H9 (cell line): ENCODE measurements around the gene TMTC2. TPM values are rescaled to one million over a fixed set of nuclear protein-coding genes. Genes with fewer than 3 reads are reported as not detected.

ENCODE experiments used
- DNase-seq: peaks from one replicate; pipeline ENCODE4 v3.0.0-alpha.2; 2017
- H2AFZ ChIP-seq: one replicate; pipeline ENCODE4 v1.6.1; 2013; ENCODE audit warnings: mild to moderate bottlenecking, low read length, control low read depth, moderate library complexity
- H2AK5ac ChIP-seq: 2 replicates; pipeline ENCODE4 v1.6.1; 2013; ENCODE audit warnings: low read length, control low read depth, mixed read lengths; ENCODE audit not compliant: insufficient read length
- H2BK120ac ChIP-seq: one replicate; pipeline ENCODE4 v1.6.1; 2013; ENCODE audit warnings: low read depth, mild to moderate bottlenecking, low read length, control low read depth, inconsistent platforms; ENCODE audit not compliant: poor library complexity, severe bottlenecking
- H2BK12ac ChIP-seq: 2 replicates; pipeline ENCODE4 v1.6.1; 2013; ENCODE audit warnings: low read length, control low read depth, mixed read lengths, low read depth; ENCODE audit not compliant: insufficient read length
- H2BK15ac ChIP-seq: 2 replicates; pipeline ENCODE4 v1.6.1; 2013; ENCODE audit warnings: low read depth, low read length, control low read depth
- H2BK20ac ChIP-seq: one replicate; pipeline ENCODE4 v1.6.1; 2013; ENCODE audit warnings: low read depth, mild to moderate bottlenecking, low read length, control low read depth, inconsistent platforms; ENCODE audit not compliant: poor library complexity, severe bottlenecking
- H2BK5ac ChIP-seq: 2 replicates; pipeline ENCODE4 v1.6.1; 2013; ENCODE audit warnings: low read length, control low read depth, mixed read lengths; ENCODE audit not compliant: insufficient read length
- H3K14ac ChIP-seq: 2 replicates; pipeline ENCODE4 v1.6.1; 2013; ENCODE audit warnings: low read length, control low read depth; ENCODE audit not compliant: insufficient read depth
- H3K18ac ChIP-seq: 2 replicates; pipeline ENCODE4 v1.6.1; 2013; ENCODE audit warnings: low read depth, mild to moderate bottlenecking, mixed read lengths, low read length, control low read depth; ENCODE audit not compliant: insufficient read length
- H3K23ac ChIP-seq: 2 replicates; pipeline ENCODE4 v1.6.1; 2013; ENCODE audit warnings: low read length, control low read depth, mixed read lengths, low read depth; ENCODE audit not compliant: insufficient read length
- H3K23me2 ChIP-seq: 2 replicates; pipeline ENCODE4 v1.6.1; 2013; ENCODE audit warnings: low read depth, mild to moderate bottlenecking, mixed read lengths, low read length, control low read depth; ENCODE audit not compliant: insufficient read length, poor library complexity, severe bottlenecking
- H3K27ac ChIP-seq: 2 replicates; pipeline ENCODE4 v1.5.1; 2013; ENCODE audit warnings: low read length, control low read depth, mixed read lengths, low read depth; ENCODE audit not compliant: insufficient read length
- H3K27me3 ChIP-seq: 2 replicates; pipeline ENCODE4 v1.6.1; 2013; ENCODE audit warnings: low read length, control low read depth, inconsistent platforms; ENCODE audit not compliant: insufficient read depth
- H3K4ac ChIP-seq: 2 replicates; pipeline ENCODE4 v1.6.1; 2013; ENCODE audit warnings: low read depth, mild to moderate bottlenecking, control low read depth, inconsistent platforms, low read length, moderate library complexity
- H3K4me1 ChIP-seq: 2 replicates; pipeline ENCODE4 v1.6.1; 2013; ENCODE audit warnings: low read length, control low read depth, inconsistent platforms; ENCODE audit not compliant: insufficient read depth
- H3K4me2 ChIP-seq: 2 replicates; pipeline ENCODE4 v1.6.1; 2013; ENCODE audit warnings: low read length, control low read depth, mixed read lengths; ENCODE audit not compliant: insufficient read length, insufficient read depth
- H3K56ac ChIP-seq: 2 replicates; pipeline ENCODE4 v1.6.1; 2013; ENCODE audit warnings: low read depth, mild to moderate bottlenecking, mixed read lengths, low read length, control low read depth; ENCODE audit not compliant: insufficient read length
- H3K79me1 ChIP-seq: 2 replicates; pipeline ENCODE4 v1.6.1; 2013; ENCODE audit warnings: low read depth, mild to moderate bottlenecking, moderate library complexity, low read length, control low read depth, inconsistent platforms; ENCODE audit not compliant: insufficient read depth, poor library complexity, severe bottlenecking
- H3K79me2 ChIP-seq: 2 replicates; pipeline ENCODE4 v1.6.1; 2013; ENCODE audit warnings: low read length, control low read depth, inconsistent platforms; ENCODE audit not compliant: insufficient read depth
- H3K9ac ChIP-seq: 2 replicates; pipeline ENCODE4 v1.6.1; 2013; ENCODE audit warnings: low read length, control low read depth, mixed read lengths; ENCODE audit not compliant: insufficient read length; ENCODE audit errors: extremely low read depth
- H3K9me3 ChIP-seq: one replicate; pipeline ENCODE4 v1.6.1; 2013; ENCODE audit warnings: low read depth, low read length, inconsistent platforms; ENCODE audit not compliant: control insufficient read depth
- H3T11ph ChIP-seq: one replicate; pipeline ENCODE4 v1.6.1; 2013; ENCODE audit warnings: mild to moderate bottlenecking, low read length, control low read depth, inconsistent platforms
- H4K20me1 ChIP-seq: one replicate; pipeline ENCODE4 v1.6.1; 2013; ENCODE audit not compliant: control insufficient read depth, insufficient read length, insufficient read depth
- H4K5ac ChIP-seq: 2 replicates; pipeline ENCODE4 v1.6.1; 2013; ENCODE audit warnings: low read depth, mild to moderate bottlenecking, mixed read lengths, low read length, control low read depth; ENCODE audit not compliant: insufficient read length
- H4K8ac ChIP-seq: replicated peaks from 2 replicates; pipeline ENCODE4 v1.6.1; 2013; ENCODE audit warnings: low read length, control low read depth, mixed read lengths, low read depth; ENCODE audit not compliant: insufficient read length
- H4K91ac ChIP-seq: 2 replicates; pipeline ENCODE4 v1.6.1; 2013; ENCODE audit warnings: low read depth, mild to moderate bottlenecking, moderate library complexity, mixed read lengths, low read length, control low read depth; ENCODE audit not compliant: insufficient read length
- H3K27ac Mint-ChIP-seq, 3 experiments: 2 replicates in 2 of 3; 3 replicates in 1 of 3; pipeline ENCODE4 v1.8.0; 2020 to 2021; ENCODE audit warnings: mixed read lengths in 3 of 3, mild to moderate bottlenecking in 1 of 3, moderate library complexity in 1 of 3
- H3K27me3 Mint-ChIP-seq: 2 replicates; pipeline ENCODE4 v1.8.0; 2021; ENCODE audit warnings: low read depth, mild to moderate bottlenecking, moderate library complexity, mixed read lengths
- H3K36me3 Mint-ChIP-seq, 3 experiments: 2 replicates in 2 of 3; 3 replicates in 1 of 3; pipeline ENCODE4 v1.8.0; 2020 to 2021; ENCODE audit warnings: low read depth in 3 of 3, mixed read lengths in 3 of 3; ENCODE audit not compliant: insufficient read depth in 1 of 3
- H3K4me1 Mint-ChIP-seq, 2 experiments: 2 replicates each; pipeline ENCODE4 v1.8.0; 2020; ENCODE audit warnings: mixed read lengths in 2 of 2
- H3K4me3 Mint-ChIP-seq, 2 experiments: 2 replicates in 1 of 2; 3 replicates in 1 of 2; pipeline ENCODE4 v1.8.0; 2020 to 2021; ENCODE audit warnings: mild to moderate bottlenecking in 2 of 2, mixed read lengths in 2 of 2, moderate library complexity in 1 of 2
- H3K9me3 Mint-ChIP-seq, 2 experiments: 2 replicates in 1 of 2; 3 replicates in 1 of 2; pipeline ENCODE4 v1.8.0; 2020; ENCODE audit warnings: mild to moderate bottlenecking in 2 of 2, mixed read lengths in 2 of 2, moderate library complexity in 1 of 2
- WGBS: extraction: QIAGEN DNeasy Blood & Tissue Kit; methylation state at CpG from one replicate; pipeline ENCODE4 v1.1.7; 2013; ENCODE audit warnings: missing lambda C conversion rate, low lambda C conversion rate, mixed read lengths; ENCODE audit not compliant: insufficient read length; ENCODE audit errors: extremely low coverage; 5-methylcytosine and 5-hydroxymethylcytosine counted together
- total RNA-seq: library from RNA; stranded (reverse); gene quantifications from 2 replicates; pipeline ENCODE4 v1.2.1, GENCODE V29; 2021
- TF ChIP-seq, protein P1 (sequence below): fragments of 200-600 bp; sonication (generic); conservative IDR thresholded peaks from 3 replicates; pipeline ENCODE4 v1.8.0; 2021; ENCODE audit warnings: antibody characterized with exemption, mild to moderate bottlenecking

The TMTC2 gene
- total RNA-seq, 1 experiment from 2014 or later = 3.1 TPM

- H2BK12ac ChIP-seq = no peak overlapping the region
- no peak overlapping the region for H3K9ac ChIP-seq
- peak overlapping the region; percentile 65 to 82 (median 67); a peak in 5 of 7 replicates for H3K27ac Mint-ChIP-seq
- H3K14ac ChIP-seq = no peak overlapping the region
- no peak overlapping the region for H3K18ac ChIP-seq
- no peak overlapping the region for H4K8ac ChIP-seq
- no peaks in the 10 kb centered on the region for H3K27me3 ChIP-seq
- DNase-seq = no peak
- H3K4me1 Mint-ChIP-seq = peaks cover 16 to 23% of the 10 kb centered on the region in 2 experiments
- H4K5ac ChIP-seq = no peak overlapping the region
- H2BK5ac ChIP-seq = no peak overlapping the region
- H2AFZ ChIP-seq = no peak overlapping the region
- H2AK5ac ChIP-seq = no peak overlapping the region
- no peaks in the 10 kb centered on the region for H3K23me2 ChIP-seq
- no peak overlapping the region for H3K4ac ChIP-seq
- H3T11ph ChIP-seq = no peak overlapping the region
- no peak overlapping the region for H4K91ac ChIP-seq
- no peaks in the 10 kb centered on the region for H3K36me3 Mint-ChIP-seq
- no peaks in the 10 kb centered on the region; the same call in 1 of the 2 replicates for H3K4me1 ChIP-seq
- no CpG with 5 or more reads among the region's 5 CpGs for WGBS
- H4K20me1 ChIP-seq = no peaks in the 10 kb centered on the region
- H3K9me3 ChIP-seq = no peaks in the 10 kb centered on the region
- H3K56ac ChIP-seq = no peak overlapping the region
- H3K79me1 ChIP-seq = no peaks in the 10 kb centered on the region
- TF ChIP-seq, protein P1, sequence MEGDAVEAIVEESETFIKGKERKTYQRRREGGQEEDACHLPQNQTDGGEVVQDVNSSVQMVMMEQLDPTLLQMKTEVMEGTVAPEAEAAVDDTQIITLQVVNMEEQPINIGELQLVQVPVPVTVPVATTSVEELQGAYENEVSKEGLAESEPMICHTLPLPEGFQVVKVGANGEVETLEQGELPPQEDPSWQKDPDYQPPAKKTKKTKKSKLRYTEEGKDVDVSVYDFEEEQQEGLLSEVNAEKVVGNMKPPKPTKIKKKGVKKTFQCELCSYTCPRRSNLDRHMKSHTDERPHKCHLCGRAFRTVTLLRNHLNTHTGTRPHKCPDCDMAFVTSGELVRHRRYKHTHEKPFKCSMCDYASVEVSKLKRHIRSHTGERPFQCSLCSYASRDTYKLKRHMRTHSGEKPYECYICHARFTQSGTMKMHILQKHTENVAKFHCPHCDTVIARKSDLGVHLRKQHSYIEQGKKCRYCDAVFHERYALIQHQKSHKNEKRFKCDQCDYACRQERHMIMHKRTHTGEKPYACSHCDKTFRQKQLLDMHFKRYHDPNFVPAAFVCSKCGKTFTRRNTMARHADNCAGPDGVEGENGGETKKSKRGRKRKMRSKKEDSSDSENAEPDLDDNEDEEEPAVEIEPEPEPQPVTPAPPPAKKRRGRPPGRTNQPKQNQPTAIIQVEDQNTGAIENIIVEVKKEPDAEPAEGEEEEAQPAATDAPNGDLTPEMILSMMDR = no peak
- no peak overlapping the region for H2BK15ac ChIP-seq
- H3K23ac ChIP-seq = no peak overlapping the region
- no peak overlapping the region for H2BK120ac ChIP-seq
- H3K79me2 ChIP-seq = no peaks in the 10 kb centered on the region
- H3K27ac ChIP-seq = no peak overlapping the region
- no peak overlapping the region for H3K4me2 ChIP-seq
- no peaks in the 10 kb centered on the region for H3K27me3 Mint-ChIP-seq
- no peaks in the 10 kb centered on the region for H3K9me3 Mint-ChIP-seq
- H2BK20ac ChIP-seq = no peak overlapping the region
- no peak overlapping the region for H3K4me3 Mint-ChIP-seq
Observed at GRCh38 chr12:82931349-82932116, 244.8 kb downstream of the TMTC2 start.
